ENCODE results near the gene MTOR.

Gene MTOR

GRCh38 chr1:11216074-11216473, 46.3 kb downstream of the MTOR start:
- DNase-seq (ENCODE audit: low read depth) = no peak

- DNase-seq (ENCODE audit: low read depth) = no peak
Observed at GRCh38 chr1:11215381-11216005, 46.9 kb downstream of the MTOR start.

GRCh38 chr1:11214698-11215380, 47.5 kb downstream of the MTOR start:
- DNase-seq (ENCODE audit: low read depth) = no peak

- no peak for DNase-seq (ENCODE audit: low read depth)
Observed at GRCh38 chr1:11211925-11212587, 50.3 kb downstream of the MTOR start.

GRCh38 chr1:11211461-11211860, 50.9 kb downstream of the MTOR start:
- no peak for DNase-seq (ENCODE audit: low read depth)

- DNase-seq (ENCODE audit: low read depth) = no peak
Observed at GRCh38 chr1:11207898-11208611, 54.3 kb downstream of the MTOR start.

GRCh38 chr1:11204396-11205190, 57.8 kb downstream of the MTOR start:
- no peak for DNase-seq (ENCODE audit: low read depth)

GRCh38 chr1:11198851-11199594, 63.3 kb downstream of the MTOR start:
- no peak for DNase-seq (ENCODE audit: low read depth)

GRCh38 chr1:11198257-11198656, 64.1 kb downstream of the MTOR start:
- DNase-seq (ENCODE audit: low read depth) = no peak

GRCh38 chr1:11197359-11197758, 65.0 kb downstream of the MTOR start:
- no peak for DNase-seq (ENCODE audit: low read depth)

GRCh38 chr1:11196945-11197344, 65.4 kb downstream of the MTOR start:
- DNase-seq (ENCODE audit: low read depth) = no peak

GRCh38 chr1:11194407-11195176, 67.8 kb downstream of the MTOR start:
- no peak for DNase-seq (ENCODE audit: low read depth)

GRCh38 chr1:11193376-11193775, 69.0 kb downstream of the MTOR start:
- DNase-seq (ENCODE audit: low read depth) = no peak

- DNase-seq (ENCODE audit: low read depth) = no peak
Observed at GRCh38 chr1:11188858-11189451, 73.4 kb downstream of the MTOR start, which contains the start of gene ANGPTL7. ANGPTL7 (plus strand) TSS chr1:11189355; CDS start chr1:11189580, 225 bp downstream.

- no peak for DNase-seq (ENCODE audit: low read depth)
Observed at GRCh38 chr1:11188381-11188780, 74.0 kb downstream of the MTOR start.

- no peak for DNase-seq (ENCODE audit: low read depth)
Observed at GRCh38 chr1:11187931-11188330, 74.4 kb downstream of the MTOR start.

GRCh38 chr1:11187494-11187893, 74.9 kb downstream of the MTOR start:
- no peak for DNase-seq (ENCODE audit: low read depth)

GRCh38 chr1:11187000-11187399, 75.4 kb downstream of the MTOR start:
- DNase-seq (ENCODE audit: low read depth) = no peak

- no peak for DNase-seq (ENCODE audit: low read depth)
Observed at GRCh38 chr1:11184973-11185372, 77.4 kb downstream of the MTOR start.

- DNase-seq (ENCODE audit: low read depth) = no peak
Observed at GRCh38 chr1:11182884-11183283, 79.5 kb downstream of the MTOR start.
